GM18907 (cell line): ENCODE measurements around the gene PGC.

ENCODE experiments used
- ATAC-seq: cut with Tn5 transposase; IDR thresholded peaks from one replicate; pipeline ENCODE4 v1.9.1; 2021; ENCODE audit warnings: mild to moderate bottlenecking, moderate library complexity; ENCODE audit not compliant: unreplicated experiment

The PGC gene

DNA sequence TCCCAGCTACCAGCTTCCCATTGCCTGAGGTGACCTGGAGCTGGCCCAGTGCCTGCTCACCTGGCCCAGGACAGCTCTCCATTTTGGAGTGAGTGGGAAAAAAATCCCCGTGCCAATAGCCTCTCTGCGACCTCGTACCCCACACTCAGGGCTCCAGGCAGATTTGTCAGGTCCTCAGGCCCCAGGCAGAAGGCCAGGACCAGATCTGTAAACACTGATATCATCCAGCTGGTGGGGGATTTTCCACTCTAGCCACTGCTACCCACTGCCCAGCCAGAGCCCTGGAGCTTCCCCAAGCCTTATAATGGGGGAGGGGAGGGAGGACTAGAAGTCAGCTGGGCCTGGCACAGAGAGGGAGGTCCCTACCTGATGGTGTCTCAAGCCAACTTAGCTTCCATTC lies 1.3 kb upstream of the PGC start:
- ATAC-seq: no peak

DNA sequence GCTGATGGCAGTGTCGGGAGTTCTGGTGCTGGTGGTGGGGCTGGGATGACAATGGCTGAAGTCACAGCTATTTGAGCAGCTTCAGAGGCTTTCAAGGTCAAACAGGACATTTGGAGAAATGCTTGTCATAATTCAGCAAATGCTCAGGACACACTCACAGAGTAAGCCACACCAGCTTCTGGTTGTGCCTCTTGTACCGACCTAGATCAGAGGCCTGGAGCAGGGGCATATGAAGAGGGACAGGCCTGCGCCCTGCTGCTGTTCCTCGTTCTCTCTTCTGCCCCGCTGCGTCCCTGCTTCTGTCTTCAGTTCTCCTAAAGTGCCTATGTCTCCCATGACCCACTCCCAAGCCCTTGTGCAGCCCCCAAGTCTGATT lies 893 bp upstream of the PGC start:
- no peak for ATAC-seq

DNA sequence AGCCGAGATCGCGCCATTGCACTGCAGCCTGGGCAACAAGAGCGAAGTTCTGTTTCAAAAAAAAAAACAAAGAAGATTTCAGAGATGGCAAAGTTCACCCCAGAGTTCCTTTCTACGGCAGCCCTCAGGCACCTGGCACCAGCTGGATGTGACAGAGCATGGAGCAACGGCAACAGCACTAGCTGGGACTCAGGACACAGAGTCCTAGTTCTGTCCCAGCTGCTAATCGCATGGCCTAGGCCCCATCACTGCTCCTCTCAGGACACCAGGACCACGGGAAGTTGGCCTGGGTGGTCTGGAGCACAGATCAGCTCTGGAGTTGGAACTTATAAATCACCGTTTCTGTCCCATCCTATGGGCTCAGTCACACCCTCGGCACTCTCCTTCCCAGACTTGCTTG lies 1.1 kb downstream of the PGC start:
- ATAC-seq: no peak

DNA sequence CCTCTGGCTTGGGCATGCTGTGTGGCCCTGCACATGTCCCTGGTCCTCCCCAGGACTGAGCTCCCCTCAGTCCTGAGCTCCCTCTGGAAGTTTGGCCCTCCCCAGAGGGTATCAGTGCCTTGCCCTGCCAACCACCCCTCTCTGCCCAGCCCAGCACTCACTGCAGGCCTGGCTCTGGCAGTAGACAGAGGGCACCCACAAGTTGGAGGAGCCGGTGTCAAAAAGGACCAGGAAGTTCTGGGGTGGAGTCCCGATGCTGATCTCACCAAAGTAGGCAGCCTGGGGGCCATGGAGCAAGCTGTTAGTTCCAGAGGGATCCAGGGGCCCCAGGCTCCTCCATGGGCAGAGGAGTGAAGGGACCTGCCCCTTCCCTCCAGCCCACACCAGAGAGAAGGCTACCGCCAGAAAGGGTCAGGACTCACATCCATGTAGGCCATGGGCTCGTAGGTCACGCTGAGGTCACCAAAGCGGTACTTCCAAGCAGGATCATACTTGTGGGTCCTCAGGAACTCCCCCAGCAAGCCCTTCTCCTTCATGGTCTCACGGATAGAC lies 2.9 kb downstream of the PGC start:
- ATAC-seq: no peak

DNA sequence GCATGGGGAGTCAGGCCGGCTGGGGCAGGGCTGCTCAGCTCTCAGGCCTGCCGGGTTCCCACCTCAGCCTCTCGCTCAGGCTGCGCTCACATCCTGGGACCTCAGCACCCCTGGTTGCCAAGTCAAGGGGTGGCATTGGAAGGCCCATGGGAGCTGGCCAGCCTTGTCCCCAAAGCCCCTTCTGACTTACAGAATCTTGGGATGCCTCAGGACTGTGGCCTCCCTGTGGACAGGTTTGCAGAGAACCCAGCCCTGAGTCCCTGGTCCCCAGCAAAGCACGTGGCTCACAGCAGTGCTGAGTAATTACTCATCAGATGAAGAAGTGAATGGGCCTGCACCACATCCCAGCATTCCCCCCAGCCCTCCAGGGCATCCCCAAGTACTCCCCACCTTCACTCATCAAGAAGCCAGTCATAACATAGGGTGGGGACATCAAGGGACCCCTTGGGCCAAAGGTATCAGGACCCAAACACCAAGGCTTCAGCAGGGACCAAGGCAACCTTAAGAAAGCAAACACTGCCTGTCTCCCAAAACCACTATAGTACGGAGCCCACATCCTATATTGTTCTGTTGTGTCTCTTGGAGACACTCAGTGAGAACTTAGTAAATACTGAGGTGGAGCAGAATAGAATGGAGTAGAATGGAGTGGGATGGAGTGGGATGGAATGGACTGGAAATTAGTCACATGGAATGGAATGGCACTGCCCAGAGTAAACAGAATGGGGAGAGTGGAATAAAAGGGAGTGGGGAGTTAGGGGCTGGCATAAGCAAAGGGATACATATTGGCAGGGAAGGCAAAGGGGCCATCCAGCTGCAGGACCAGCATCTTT lies 3.6 kb downstream of the PGC start:
- ATAC-seq: no peak

DNA sequence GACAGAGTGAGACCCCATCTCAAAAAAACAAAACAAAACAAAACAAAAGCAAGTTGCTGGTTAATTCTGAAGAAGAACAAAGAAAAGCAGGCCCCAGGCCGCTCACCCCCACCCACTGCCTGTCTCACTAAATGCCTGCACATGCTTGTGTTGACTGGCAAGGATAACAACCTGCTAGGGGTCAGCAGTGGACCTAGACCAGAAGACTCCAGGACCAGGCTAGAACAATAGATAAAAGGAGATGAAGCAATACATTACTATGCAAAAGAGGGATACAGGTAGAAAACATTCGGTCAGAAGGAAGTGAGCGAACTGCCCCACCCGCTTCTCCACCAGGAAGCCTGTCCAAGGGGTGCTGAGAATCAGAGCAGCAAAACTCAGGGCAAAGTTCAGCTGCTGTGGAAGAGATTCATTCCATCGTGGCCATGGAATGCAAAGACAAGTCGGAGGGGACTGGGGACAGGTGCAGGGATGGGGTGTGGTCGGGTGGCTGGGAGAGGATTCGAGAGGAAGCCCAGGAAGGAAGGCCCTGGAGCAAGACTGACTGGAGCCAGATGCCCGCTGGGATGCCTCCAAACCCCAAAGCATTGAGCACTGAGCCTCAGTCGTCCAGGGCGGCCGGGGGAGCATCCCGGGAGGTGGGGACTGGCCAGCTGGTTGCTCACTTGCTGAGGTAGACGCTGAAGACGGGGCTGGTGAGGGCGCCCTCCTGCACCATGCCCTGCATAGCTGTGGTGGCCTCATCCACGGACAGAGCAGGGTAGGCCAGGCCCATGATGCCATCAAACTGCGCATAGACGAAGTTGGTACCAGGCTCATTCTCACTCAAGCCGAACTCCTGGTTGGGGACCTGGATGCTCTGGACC lies 5.3 kb downstream of the PGC start:
- no peak for ATAC-seq

DNA sequence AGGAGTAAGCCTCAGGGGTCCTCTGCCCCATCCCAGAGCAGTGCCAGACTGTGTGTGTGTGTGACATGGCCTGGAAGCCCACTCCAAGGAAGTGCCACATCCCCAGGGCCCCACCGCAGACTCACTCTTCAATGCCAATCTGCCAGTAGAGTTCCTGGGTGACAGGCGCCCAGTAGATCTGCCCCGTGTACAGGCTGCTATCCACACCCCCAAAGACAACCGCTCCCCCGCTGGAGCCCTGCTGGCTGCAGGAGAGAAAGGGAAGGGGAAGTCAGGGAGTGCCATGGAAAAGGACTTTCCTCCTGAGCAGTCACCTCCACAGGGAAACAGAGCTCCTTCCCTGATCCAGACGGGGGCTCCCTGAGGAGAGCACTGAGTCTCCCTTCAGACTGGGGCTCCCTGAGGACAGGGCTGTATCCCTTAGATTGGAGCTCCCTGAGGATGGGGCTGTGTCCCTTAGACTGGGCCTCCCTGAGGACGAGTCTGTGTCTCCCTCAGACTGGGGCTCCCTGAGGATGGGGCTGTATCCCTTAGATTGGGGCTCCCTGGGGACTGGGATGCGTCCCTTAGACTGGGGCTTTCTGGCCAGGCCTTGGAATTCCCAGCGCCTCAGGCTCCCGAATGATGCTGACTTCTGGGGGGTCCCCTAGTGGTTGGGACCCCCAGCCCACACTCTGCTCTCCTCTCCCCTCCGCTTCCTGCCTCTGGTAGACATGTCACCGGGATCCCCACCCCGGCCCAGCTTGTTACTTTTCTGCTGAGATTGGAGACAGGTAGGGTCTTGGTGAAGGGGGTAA lies 6.6 kb downstream of the PGC start:
- no peak for ATAC-seq

DNA sequence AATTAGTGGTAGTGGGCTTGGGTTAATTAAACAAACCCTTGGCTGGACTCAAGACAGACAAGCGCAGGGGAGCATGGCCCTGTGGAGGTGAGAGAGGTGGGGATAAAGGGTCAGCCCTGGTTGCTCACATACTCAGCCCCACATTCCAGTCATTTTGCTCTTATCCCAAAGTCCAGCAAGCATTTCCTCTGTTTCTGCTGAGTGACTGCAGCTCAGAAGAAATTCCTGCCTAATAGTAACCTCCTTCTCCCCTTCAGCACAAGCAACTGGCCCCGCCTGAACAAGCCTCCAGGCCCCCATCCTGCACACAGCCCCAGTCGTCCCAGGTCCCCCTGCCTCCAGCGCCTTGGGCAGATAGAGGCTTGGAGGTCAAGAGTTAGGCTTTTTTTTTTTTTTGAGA lies 8.2 kb downstream of the PGC start:
- no peak for ATAC-seq

DNA sequence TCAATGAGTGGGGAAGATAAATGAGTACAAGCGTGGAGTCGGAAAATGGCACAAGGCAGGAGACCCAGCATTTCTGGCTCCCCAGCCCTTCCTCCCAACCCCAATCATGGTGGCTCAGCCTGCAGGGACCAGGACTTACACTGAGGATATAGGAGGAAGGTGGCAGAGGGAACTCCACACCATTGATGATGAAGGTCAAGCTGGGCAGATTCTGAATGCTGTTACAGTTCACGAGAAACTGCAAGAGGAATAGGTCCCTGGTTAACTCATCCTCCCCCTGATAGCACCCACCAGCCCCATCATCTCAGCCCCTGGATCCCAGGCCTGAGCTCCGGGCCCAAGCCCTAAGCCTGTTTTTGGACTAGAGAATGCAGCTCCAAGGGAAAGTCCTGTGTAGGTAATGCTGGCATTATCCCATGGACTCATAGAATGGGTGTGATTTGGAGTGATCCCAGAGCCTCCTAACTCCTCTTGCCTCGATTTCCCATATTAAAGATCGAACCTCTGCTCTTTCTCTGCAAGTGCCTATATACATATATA lies 9.5 kb downstream of the PGC start:
- no peak for ATAC-seq

DNA sequence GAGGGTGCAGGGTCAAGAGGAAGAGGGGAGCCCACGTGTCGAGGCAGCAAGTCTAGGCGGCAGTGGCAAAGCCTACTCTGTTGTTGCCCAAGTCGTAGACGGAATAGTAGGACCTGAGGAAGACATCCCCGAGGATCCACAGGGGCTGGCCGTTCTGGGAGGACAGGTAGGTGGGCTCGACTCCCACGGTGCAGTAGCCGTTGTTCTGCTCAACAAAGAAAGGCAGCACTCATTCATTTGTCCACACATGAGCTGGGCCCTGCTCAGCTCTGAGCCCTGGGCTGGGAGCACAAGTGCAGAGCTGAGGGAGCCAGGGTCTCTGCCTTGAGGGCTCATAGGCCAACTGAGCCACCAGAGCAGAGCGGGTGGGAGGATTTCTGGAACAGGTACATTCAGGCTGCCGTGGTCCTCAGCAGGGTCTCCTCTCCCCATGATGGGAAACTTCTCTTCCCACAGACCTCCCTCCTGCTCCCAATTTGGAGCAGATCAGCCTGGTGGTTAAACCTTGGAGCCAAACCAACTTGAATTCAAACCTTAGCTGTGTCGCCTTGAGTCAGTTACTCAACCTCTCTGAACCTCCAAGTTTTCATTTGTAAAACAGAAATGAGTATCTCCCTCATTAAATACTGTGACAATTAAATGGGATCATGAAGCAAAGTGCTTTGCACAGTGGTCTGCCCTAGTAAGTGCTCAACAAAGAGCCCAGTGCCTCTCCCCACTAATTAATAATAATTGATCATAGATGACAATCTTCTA lies 10.2 kb downstream of the PGC start:
- ATAC-seq: no peak

DNA sequence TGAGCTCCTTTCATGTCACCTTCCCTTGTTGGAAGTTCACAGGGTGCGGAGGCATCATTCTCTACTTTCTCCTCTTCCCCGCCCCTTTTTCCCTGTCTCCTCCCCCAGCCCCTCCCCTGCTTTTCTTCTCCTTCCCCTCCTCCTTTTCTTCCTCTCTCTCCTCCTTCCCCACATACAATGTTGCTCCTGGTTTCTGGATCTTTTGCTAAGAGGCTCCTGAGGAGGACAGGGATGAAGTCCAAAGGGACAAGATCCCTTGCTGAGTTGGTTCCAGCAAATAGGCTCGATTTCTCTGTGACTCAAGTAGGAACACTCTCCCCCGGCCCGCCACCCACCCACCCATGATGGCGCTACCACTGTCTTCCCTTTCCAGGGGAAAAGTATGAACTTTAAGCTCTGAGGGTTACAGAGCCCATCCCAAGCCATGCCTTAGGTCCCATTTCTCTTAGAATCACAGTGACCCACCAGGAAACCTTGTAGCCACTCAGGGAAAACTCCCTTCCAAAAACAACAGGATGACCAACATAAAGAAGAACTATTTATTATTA lies 10.9 kb downstream of the PGC start:
- no peak for ATAC-seq

DNA sequence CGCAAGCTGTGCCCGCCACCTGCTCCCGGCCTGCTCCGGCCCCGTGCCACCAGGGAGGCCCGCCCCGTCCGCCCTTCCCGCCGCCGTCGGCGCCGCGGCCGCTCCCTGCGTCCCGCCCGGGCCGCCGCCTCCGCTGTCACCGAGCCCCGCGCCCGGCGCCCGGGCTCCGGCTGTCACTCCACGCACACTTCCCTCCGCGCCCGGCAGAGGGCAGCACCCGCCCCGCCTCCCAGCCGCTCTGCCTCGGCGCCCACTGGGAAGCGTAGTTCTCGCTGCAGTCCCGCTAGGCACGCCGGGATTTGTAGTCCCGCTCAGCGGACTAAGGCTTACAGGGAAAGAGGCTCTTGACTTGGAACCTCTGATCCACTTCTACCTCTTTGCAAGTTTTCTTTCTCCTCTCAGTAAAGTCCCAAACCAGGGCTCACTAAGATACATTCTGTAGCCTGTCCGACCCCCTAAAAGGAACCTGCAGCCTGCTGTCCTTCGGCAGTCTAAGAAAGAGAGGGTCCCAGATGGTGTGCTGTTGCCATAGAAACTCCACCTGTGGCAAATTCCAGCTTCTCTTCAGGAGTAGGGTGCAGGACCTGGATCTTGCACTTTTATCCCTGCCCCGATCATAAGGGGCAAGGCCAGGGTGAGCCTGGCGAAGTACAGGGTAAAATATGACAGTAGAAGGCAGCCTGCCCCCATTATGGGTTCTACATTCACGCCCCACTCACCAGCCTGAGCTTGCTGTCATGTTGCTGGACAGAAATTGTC lies 11.6 kb downstream of the PGC start, which contains the start of gene TFEB:
Gene TFEB (minus strand): TSS at position 182 of the 759 bp plus-strand sequence. CDS start 44,395 bp downstream, outside the sequence.
- ATAC-seq: peak; percentile 50

DNA sequence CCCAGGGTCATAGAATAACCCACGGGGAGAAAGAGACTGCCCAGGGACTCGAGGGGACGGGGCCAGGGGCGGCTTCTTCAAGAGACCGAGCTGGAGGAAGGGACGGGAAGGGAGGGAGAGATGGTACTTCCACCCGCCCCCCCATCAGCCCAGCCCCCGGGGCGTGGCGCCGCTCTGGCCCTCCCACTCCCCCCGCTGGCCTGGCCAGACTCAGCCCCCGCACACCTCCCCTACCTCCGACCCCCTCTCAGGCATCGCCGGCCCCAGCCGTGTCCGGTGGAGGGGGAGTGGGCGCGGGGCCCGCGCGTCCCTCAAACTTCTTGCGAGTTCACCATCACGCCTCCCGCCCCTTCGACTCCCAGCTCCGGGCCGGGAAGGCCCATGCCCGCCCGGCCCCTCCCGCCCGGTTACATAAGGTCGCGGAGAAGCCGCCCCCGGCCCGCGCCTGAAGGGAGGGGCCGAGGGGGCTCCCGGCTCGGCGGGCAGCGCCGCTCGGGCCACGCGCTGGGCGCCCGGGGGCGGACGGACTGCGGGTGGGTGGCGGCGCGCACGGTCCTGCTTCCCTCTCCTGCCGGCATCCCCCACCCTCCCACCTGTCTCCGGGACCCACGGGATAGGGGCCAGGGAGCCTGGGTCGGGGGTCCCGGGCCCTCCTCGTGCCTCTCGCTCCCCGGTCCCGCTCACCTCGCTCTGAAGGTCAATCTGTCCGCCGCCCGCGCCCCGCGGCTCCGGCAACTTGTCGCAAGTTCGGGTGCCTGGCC lies 12.4 kb downstream of the PGC start:
- ATAC-seq: peak; percentile 25

DNA sequence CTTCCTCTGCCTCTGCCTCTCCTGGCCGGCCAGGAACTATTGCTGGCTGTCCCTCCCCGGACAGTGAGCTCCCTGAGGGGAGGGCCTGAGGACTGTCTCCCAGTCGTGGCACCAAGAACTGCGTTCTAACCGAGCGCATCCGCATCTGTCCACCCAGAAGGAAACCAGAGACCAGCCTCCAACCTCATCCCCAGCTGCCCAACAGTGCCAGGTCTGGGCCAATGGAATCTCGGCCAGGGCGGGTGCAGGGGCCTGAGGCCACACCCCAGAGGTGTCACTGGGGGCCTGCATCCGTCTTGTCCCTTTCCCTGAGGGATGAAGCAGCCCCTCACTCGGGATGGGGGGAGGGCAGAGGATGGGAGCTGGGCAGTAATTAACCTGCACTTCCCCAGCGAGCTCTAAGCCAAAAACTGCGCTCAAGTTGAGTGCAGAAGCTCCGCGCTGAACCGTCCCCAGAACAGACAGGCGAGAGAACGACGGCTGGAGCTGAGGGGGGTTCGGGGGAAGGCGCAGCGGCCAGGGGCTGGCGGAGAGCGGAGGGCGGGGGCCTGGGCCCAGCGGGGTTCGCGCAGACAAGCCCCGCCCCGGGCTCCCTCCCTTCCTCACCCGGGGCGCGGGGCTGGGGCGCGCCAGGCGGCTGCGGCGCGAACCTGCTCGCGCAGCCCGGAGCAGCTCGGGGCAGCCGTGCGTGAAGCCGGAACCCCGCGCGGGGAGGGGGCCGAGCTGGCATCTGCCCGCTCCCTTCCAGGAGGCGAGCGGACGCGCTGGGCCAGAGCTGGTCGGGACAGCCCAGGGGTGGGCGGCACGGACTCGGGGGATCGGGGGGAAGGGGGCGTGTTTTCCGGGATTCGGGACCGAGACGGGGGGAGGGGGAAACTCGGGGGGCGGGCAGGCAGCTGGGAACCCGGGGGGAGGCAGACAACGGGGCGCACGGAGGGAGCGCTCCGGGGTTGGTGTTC lies 13.2 kb downstream of the PGC start:
- ATAC-seq: peak; percentile 52

DNA sequence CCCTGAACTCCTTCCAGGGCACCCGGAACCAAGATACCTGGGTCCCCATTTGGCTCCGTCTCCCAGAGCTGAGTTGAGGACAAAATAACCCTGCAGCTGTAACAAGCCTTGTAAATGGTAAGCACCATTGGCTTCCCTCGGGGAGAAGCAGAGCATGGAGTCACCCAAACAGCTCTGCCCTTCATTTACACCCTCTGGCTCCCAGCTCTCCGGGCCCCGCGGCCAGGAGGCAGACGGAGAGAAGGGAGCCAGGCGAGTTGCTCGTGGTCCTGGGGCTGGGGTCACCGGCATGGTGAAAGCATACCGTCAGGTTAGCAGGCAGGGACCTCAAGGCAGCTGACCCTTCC lies 13.9 kb downstream of the PGC start:
- no peak for ATAC-seq

DNA sequence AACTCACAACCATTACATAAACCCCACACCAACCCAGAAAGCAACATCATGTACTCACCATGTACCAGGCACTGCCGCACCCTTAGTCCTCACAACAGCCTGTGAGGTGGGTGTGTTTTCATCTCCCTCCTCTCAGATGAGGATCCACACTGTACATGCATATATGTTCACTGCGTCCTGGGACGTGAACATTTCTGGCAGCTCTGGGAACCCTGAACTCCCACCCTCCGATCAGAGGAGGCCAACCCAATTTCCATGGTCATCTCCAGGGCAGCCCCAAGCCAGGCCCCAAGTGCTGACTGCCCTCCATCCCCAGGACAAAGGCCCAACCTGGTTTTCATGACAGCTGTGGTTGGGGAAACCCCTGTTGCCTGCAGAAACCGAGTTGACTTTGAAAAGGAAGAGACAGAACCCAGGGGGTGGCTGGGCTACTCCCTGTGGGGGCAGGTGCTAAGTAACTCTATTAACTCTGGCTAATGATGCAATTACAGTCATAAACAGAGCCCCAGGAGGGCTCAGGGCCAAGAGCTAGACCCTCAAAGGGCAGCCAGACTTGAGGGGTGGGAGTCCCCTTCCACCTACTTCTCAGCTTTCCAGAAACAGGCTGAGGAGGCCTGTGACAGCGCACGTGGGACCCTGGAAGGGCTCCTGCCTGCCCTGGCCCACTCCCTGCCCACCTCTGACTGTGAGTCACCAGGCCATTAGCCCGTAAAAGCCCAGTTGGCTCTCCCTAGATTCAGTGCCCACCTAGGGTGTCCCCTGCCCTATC lies 14.4 kb downstream of the PGC start:
- peak; percentile 41 for ATAC-seq
